PC-3 (cell line): ENCODE results near the gene DIRAS1. TPM values are rescaled to one million over a fixed set of nuclear protein-coding genes. Genes with fewer than 3 reads are reported as not detected.

Experiments
- ATAC-seq: fragments of 200-7000 bp; cut with Tn5 transposase; 2 replicates; pipeline ENCODE4 v1.9.1; 2020; ENCODE audit warnings: mild to moderate bottlenecking, moderate library complexity
- BruUV-seq: library from RNA; stranded (reverse); fragments of 400-500 nt; replicated peaks from 2 replicates; lab custom pipeline; 2021; lab: Mats Ljungman, UMichigan
- CTCF ChIA-PET: fragments of 300-600 bp; sonication (Branson Sonifier 250); formaldehyde crosslinking; loops from one replicate; lab custom pipeline; 2022; ENCODE audit warnings: antibody characterized with exemption; lab: Charles Lee
- POLR2A ChIA-PET: fragments of 300-600 bp; sonication (Branson Sonifier 250); formaldehyde crosslinking; loops from one replicate; lab custom pipeline; 2022; ENCODE audit warnings: antibody characterized with exemption; ENCODE audit not compliant: unreplicated experiment; lab: Charles Lee
- DNase-seq: peaks from one replicate; pipeline ENCODE4 v3.0.0-alpha.2; 2015
- H2AFZ ChIP-seq: fragments of 300-600 bp; sonication (generic); 2 replicates; pipeline ENCODE4 v1.6.0; 2016; ENCODE audit warnings: antibody characterized with exemption, low read length
- H3F3A ChIP-seq: fragments of 300-600 bp; sonication (generic); one replicate; pipeline ENCODE4 v1.6.0; 2017; ENCODE audit warnings: antibody characterized with exemption, low read length, control low read depth, mild to moderate bottlenecking; ENCODE audit not compliant: unreplicated experiment
- H3K27ac ChIP-seq: fragments of 300-600 bp; sonication (generic); 2 replicates; pipeline ENCODE4 v1.5.1; 2016; ENCODE audit warnings: mild to moderate bottlenecking, low read length
- H3K27me3 ChIP-seq: fragments of 300-600 bp; sonication (generic); 2 replicates; pipeline ENCODE4 v1.6.1; 2016; ENCODE audit warnings: low read length, mixed read lengths
- H3K36me3 ChIP-seq: fragments of 300-600 bp; sonication (generic); 2 replicates; pipeline ENCODE4 v1.6.1; 2016; ENCODE audit warnings: low read depth, mixed run types, low read length, mixed read lengths
- H3K4me1 ChIP-seq: fragments of 300-600 bp; sonication (generic); 2 replicates; pipeline ENCODE4 v1.5.1; 2016; ENCODE audit warnings: low read length; ENCODE audit not compliant: insufficient read depth
- H3K4me2 ChIP-seq: fragments of 300-600 bp; sonication (generic); 2 replicates; pipeline ENCODE4 v1.6.0; 2016; ENCODE audit warnings: low read length
- H3K4me3 ChIP-seq: fragments of 300-600 bp; sonication (generic); 2 replicates; pipeline ENCODE4 v1.5.1; 2016; ENCODE audit warnings: mild to moderate bottlenecking, low read length, mixed read lengths
- H3K79me2 ChIP-seq: fragments of 300-600 bp; sonication (generic); 2 replicates; pipeline ENCODE4 v1.6.1; 2017; ENCODE audit warnings: low read length, mixed read lengths
- H3K9ac ChIP-seq: fragments of 300-600 bp; sonication (generic); 2 replicates; pipeline ENCODE4 v1.6.0; 2016; ENCODE audit warnings: mild to moderate bottlenecking, low read length
- H3K9me2 ChIP-seq: fragments of 300-600 bp; sonication (generic); replicated peaks from 2 replicates; pipeline ENCODE4 v1.6.1; 2016; ENCODE audit warnings: mixed run types, low read length, mixed read lengths
- H3K9me3 ChIP-seq: fragments of 300-600 bp; sonication (generic); 2 replicates; pipeline ENCODE4 v1.6.1; 2016; ENCODE audit warnings: low read length, mixed read lengths
- H4K20me1 ChIP-seq: fragments of 300-600 bp; sonication (generic); 2 replicates; pipeline ENCODE4 v1.6.1; 2016; ENCODE audit warnings: low read length, mixed read lengths
- EZH2 ChIP-seq: fragments of 300-600 bp; sonication (generic); IDR thresholded peaks from one replicate; pipeline ENCODE4 v1.6.1; 2017; ENCODE audit warnings: antibody characterized with exemption, mild to moderate bottlenecking, low read length; ENCODE audit not compliant: unreplicated experiment
- EZH2phosphoT487 ChIP-seq: fragments of 300-600 bp; sonication (generic); IDR thresholded peaks from 2 replicates; pipeline ENCODE4 v1.6.1; 2018; ENCODE audit warnings: mild to moderate bottlenecking, antibody characterized with exemption, low read length, borderline replicate concordance
- intact Hi-C: fragments of 100-400 bp; cut with micrococcal nuclease; formaldehyde crosslinking; loops from 2 replicates; pipeline ENCODE4 v1.9.0; 2023
- total RNA-seq: library from RNA; depleted of rRNA; stranded (reverse); fragments of >200 nt; gene quantifications from 2 replicates; pipeline ENCODE4 v1.2.3, GENCODE V29; 2014
- TF ChIP-seq, protein P1 (sequence below): fragments of 300-600 bp; sonication (generic); conservative IDR thresholded peaks from 2 replicates; pipeline ENCODE4 v1.5.1; 2017; ENCODE audit warnings: antibody characterized with exemption, low read depth, mild to moderate bottlenecking, low read length

DIRAS1 gene
- total RNA-seq, 1 experiment from 2014 or later: 2.0 TPM

- CTCF ChIA-PET: no interaction called here
- Histone ChIP-seq H3K4me3 (no peak overlapping the region), H3K4me1 (no peaks in the 10 kb centered on the region), H3F3A (no peaks in the 10 kb centered on the region), H2AFZ (no peak overlapping the region), H3K9ac (no peak overlapping the region), H3K9me3 (no peaks in the 10 kb centered on the region), H3K36me3 (no peaks in the 10 kb centered on the region; the same call in 1 of the 2 replicates), H3K9me2 (no peaks in the 10 kb centered on the region), H3K27me3 (no peaks in the 10 kb centered on the region), H3K27ac (no peak overlapping the region), H3K79me2 (no peaks in the 10 kb centered on the region), H4K20me1 (no peaks in the 10 kb centered on the region), H3K4me2 (no peak overlapping the region)
- TF ChIP-seq EZH2phosphoT487 (no peak), EZH2 (no peak)
- TF ChIP-seq, protein P1, sequence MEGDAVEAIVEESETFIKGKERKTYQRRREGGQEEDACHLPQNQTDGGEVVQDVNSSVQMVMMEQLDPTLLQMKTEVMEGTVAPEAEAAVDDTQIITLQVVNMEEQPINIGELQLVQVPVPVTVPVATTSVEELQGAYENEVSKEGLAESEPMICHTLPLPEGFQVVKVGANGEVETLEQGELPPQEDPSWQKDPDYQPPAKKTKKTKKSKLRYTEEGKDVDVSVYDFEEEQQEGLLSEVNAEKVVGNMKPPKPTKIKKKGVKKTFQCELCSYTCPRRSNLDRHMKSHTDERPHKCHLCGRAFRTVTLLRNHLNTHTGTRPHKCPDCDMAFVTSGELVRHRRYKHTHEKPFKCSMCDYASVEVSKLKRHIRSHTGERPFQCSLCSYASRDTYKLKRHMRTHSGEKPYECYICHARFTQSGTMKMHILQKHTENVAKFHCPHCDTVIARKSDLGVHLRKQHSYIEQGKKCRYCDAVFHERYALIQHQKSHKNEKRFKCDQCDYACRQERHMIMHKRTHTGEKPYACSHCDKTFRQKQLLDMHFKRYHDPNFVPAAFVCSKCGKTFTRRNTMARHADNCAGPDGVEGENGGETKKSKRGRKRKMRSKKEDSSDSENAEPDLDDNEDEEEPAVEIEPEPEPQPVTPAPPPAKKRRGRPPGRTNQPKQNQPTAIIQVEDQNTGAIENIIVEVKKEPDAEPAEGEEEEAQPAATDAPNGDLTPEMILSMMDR: no peak
- BruUV-seq: no TSS peak
- no peak for ATAC-seq
- no peak for DNase-seq
- POLR2A ChIA-PET: no interaction called here
- intact Hi-C loops: no loop called here
Observed at GRCh38 chr19:2755448-2755705, 34.2 kb upstream of the DIRAS1 start.

DNA sequence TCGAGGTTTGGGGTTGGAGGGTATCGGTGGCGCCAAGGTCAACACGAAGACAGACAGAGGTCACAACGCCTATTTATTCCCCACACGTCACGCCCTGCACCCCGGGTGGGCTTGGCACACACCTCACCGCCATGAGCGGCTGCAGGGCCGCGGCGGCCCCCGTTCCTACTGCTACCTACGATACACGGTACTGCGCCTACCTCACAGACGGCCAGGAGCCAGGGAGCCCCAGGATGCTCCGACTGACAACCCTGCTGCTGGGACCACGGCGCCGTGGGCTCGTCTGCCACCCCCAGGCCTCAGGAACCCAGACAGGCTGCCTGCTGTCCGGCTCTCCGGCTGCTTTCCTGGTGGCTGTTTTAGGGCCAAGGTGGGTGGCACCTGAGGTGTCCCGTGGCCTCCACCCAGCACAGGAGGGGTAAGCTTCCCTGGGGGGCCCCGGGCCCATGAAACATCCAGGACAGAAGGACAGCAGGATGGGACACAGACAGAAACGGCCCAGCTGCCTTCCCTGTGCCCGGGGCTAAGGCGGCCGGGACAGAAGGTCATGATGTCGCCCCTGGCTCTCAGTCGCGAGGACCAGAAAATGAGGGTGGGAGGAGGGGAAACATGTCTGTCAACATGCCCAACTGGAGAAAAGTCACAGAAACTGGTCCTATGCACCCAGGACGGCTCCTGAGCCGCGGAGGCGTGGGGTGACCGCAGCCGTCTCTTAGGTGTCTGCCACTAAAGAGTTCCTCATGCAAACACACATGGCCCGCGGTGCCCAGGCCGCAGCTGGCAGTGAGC is 33.7 kb upstream of the DIRAS1 start:
- ATAC-seq (no peak), DNase-seq (no peak)
- Histone ChIP-seq H3K36me3 (no peaks in the 10 kb centered on the region; the same call in 1 of the 2 replicates), H3K9ac (no peak overlapping the region), H3F3A (no peaks in the 10 kb centered on the region), H3K4me1 (no peaks in the 10 kb centered on the region), H3K79me2 (no peaks in the 10 kb centered on the region), H2AFZ (no peak overlapping the region), H3K4me3 (no peak overlapping the region), H4K20me1 (no peaks in the 10 kb centered on the region), H3K4me2 (no peak overlapping the region), H3K9me2 (no peaks in the 10 kb centered on the region), H3K27ac (no peak overlapping the region), H3K27me3 (no peaks in the 10 kb centered on the region), H3K9me3 (no peaks in the 10 kb centered on the region)
- intact Hi-C loops: no loop called here
- POLR2A ChIA-PET: no interaction called here
- BruUV-seq: TSS peak; percentile 13
- TF ChIP-seq, protein P1: no peak
- TF ChIP-seq EZH2: no peak
- no peak for TF ChIP-seq EZH2phosphoT487
- CTCF ChIA-PET: no interaction called here

DNA sequence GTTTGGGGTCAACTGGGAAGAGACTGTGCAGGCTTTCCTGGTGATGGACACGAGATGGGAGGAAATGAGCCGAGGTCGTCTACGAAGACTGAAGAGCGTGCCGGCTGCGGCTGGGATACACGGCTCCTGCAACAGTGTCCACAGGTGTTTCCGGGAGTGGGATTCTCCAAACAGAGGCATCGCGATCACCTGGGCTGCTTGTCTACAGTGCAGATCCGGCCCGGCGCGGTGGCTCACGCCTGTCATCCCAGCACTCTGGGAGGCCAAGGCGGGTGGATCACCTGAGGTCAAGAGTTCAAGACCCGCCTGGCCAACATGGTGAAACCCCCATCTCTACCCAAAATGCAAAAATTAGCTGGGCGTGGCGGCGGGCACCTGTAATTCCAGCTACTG is 30.3 kb upstream of the DIRAS1 start:
- BruUV-seq: no TSS peak
- no peak overlapping the region for H3K9ac ChIP-seq
- H3K27ac ChIP-seq: no peak overlapping the region
- DNase-seq: no peak
- no peak overlapping the region for H2AFZ ChIP-seq
- no peaks in the 10 kb centered on the region; the same call in 1 of the 2 replicates for H3K36me3 ChIP-seq
- no peaks in the 10 kb centered on the region for H3K9me3 ChIP-seq
- H3K4me3 ChIP-seq: no peak overlapping the region
- no peaks in the 10 kb centered on the region for H3K79me2 ChIP-seq
- H3K4me2 ChIP-seq: no peak overlapping the region
- no peaks in the 10 kb centered on the region for H3K27me3 ChIP-seq
- intact Hi-C loops: no loop called here
- POLR2A ChIA-PET: no interaction called here
- ATAC-seq: no peak
- CTCF ChIA-PET: no interaction called here
- H3F3A ChIP-seq: no peaks in the 10 kb centered on the region
- no peak for TF ChIP-seq EZH2
- TF ChIP-seq, protein P1: no peak
- no peak for TF ChIP-seq EZH2phosphoT487
- H4K20me1 ChIP-seq: no peaks in the 10 kb centered on the region
- H3K4me1 ChIP-seq: no peaks in the 10 kb centered on the region
- no peaks in the 10 kb centered on the region for H3K9me2 ChIP-seq
